ENCODE measurements around the gene CD276. TPM values are rescaled to one million over a fixed set of nuclear protein-coding genes. Genes with fewer than 3 reads are reported as not detected.

Gene CD276
- polyA plus RNA-seq, 1 donor from 2014 or later = 70.4 TPM

GRCh38 chr15:73758461-73758860, 74.3 kb downstream of the CD276 start:
- peaks cover 5% of the 10 kb centered on the region for H3K27me3 ChIP-seq (ENCODE audit: insufficient read depth, low read depth, low read length)
- no peak overlapping the region for H3K9ac ChIP-seq (ENCODE audit: low read length)
- no peak overlapping the region for H3K27ac ChIP-seq (ENCODE audit: low read length)
- H3K36me3 ChIP-seq (ENCODE audit: insufficient read depth, low read length) = no peaks in the 10 kb centered on the region
- no peak for TF ChIP-seq TAF1 (IDR thresholded peaks at IDR 0.05; ENCODE audit: low read depth)
- TF ChIP-seq, protein P1, sequence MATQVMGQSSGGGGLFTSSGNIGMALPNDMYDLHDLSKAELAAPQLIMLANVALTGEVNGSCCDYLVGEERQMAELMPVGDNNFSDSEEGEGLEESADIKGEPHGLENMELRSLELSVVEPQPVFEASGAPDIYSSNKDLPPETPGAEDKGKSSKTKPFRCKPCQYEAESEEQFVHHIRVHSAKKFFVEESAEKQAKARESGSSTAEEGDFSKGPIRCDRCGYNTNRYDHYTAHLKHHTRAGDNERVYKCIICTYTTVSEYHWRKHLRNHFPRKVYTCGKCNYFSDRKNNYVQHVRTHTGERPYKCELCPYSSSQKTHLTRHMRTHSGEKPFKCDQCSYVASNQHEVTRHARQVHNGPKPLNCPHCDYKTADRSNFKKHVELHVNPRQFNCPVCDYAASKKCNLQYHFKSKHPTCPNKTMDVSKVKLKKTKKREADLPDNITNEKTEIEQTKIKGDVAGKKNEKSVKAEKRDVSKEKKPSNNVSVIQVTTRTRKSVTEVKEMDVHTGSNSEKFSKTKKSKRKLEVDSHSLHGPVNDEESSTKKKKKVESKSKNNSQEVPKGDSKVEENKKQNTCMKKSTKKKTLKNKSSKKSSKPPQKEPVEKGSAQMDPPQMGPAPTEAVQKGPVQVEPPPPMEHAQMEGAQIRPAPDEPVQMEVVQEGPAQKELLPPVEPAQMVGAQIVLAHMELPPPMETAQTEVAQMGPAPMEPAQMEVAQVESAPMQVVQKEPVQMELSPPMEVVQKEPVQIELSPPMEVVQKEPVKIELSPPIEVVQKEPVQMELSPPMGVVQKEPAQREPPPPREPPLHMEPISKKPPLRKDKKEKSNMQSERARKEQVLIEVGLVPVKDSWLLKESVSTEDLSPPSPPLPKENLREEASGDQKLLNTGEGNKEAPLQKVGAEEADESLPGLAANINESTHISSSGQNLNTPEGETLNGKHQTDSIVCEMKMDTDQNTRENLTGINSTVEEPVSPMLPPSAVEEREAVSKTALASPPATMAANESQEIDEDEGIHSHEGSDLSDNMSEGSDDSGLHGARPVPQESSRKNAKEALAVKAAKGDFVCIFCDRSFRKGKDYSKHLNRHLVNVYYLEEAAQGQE (IDR thresholded peaks at IDR 0.05; ENCODE audit: borderline replicate concordance) = no peak
- no peak for TF ChIP-seq POLR2AphosphoS5 (IDR thresholded peaks at IDR 0.05)
- TF ChIP-seq EZH2 (IDR thresholded peaks at IDR 0.05; ENCODE audit: borderline replicate concordance, insufficient read depth, low read length, poor library complexity, severe bottlenecking) = no peak
- TF ChIP-seq MXI1 (conservative IDR thresholded peaks at IDR 0.05; ENCODE audit: poor library complexity, severe bottlenecking) = no peak
- TF ChIP-seq SMC3 (conservative IDR thresholded peaks at IDR 0.05; ENCODE audit: poor library complexity) = no peak
- no peaks in the 10 kb centered on the region for H4K20me1 ChIP-seq (ENCODE audit: insufficient read depth)
- no peaks in the 10 kb centered on the region for H3K9me2 ChIP-seq (ENCODE audit: insufficient read depth, low read length)
- no peaks in the 10 kb centered on the region for H3F3A ChIP-seq (ENCODE audit: insufficient read depth, low read length, poor library complexity, severe bottlenecking)
- H2AFZ ChIP-seq (ENCODE audit: low read depth, low read length) = no peak overlapping the region
- H3K4me2 ChIP-seq (ENCODE audit: low read length) = no peak overlapping the region
- H3K9me3 ChIP-seq (ENCODE audit: low read length) = no peaks in the 10 kb centered on the region
- H3K79me2 ChIP-seq (replicated peaks; ENCODE audit: insufficient read depth, low read length) = no peaks in the 10 kb centered on the region
- no peak overlapping the region for H3K4me3 ChIP-seq (ENCODE audit: low read length)

DNA sequence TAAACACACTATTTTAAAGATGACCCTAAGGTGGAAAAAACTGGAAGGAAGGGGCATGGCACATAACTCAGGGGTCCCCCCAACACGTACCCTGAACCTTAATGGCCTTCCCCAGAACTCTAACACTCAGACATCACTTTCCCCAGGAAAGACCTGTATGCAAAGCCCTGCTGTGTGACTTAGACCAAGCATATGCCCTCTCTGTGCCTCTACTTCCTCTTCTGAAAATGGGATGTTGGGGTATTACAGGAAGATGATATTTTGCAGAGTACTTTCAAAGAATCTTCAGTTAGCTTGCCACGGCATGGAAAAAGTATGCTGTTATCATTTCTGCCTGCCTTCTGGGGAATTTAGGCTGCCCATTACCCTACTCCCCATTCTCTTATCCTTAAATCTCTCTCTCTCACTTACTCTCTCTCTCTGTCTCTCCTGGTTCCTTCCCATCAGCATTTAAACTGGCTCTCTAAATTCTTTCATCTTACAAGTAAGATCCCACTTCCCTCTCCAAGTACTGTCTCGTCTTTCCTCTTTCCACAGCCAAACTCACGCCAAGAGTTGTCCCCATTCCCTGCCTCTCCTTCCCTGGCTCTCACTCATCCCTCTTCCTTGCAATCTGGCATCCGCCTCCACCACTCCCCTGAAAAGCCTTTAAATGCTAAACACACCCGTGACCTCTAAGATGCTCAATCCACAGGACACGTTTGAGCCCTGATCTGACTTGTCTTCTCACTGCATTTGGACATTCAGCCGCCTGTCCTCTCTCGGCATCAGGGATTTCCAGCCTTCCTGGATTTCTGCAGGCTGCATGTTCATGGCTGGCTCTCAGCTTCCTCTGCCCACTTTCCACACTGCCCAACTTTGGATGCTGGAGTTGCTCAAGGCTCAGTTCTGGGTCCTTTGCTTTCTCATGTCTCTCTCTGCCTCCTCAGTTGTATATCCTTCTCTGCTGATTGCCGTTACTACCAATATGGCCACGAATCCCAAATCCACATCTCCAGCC, 76.4 kb downstream of the CD276 start:
- H3K4me2 ChIP-seq (ENCODE audit: low read length) = no peak overlapping the region
- no peak overlapping the region for H3K4me3 ChIP-seq (ENCODE audit: low read length)
- no peaks in the 10 kb centered on the region for H3F3A ChIP-seq (ENCODE audit: insufficient read depth, low read length, poor library complexity, severe bottlenecking)
- H2AFZ ChIP-seq (ENCODE audit: low read depth, low read length) = no peak overlapping the region
- no peaks in the 10 kb centered on the region for H3K27me3 ChIP-seq (ENCODE audit: insufficient read depth, low read depth, low read length)
- H3K27ac ChIP-seq (ENCODE audit: low read length) = no peak overlapping the region
- no peaks in the 10 kb centered on the region for H3K9me2 ChIP-seq (ENCODE audit: insufficient read depth, low read length)
- no peaks in the 10 kb centered on the region for H3K79me2 ChIP-seq (replicated peaks; ENCODE audit: insufficient read depth, low read length)
- H3K9me3 ChIP-seq (ENCODE audit: low read length) = no peaks in the 10 kb centered on the region
- no peak overlapping the region for H3K9ac ChIP-seq (ENCODE audit: low read length)
- no peaks in the 10 kb centered on the region for H3K36me3 ChIP-seq (ENCODE audit: insufficient read depth, low read length)
- TF ChIP-seq RAD21 (conservative IDR thresholded peaks at IDR 0.05) (no peak), EP300 (conservative IDR thresholded peaks at IDR 0.05; ENCODE audit: poor library complexity, severe bottlenecking) (no peak), POLR2AphosphoS5 (IDR thresholded peaks at IDR 0.05) (no peak)
- TF ChIP-seq, protein P2, sequence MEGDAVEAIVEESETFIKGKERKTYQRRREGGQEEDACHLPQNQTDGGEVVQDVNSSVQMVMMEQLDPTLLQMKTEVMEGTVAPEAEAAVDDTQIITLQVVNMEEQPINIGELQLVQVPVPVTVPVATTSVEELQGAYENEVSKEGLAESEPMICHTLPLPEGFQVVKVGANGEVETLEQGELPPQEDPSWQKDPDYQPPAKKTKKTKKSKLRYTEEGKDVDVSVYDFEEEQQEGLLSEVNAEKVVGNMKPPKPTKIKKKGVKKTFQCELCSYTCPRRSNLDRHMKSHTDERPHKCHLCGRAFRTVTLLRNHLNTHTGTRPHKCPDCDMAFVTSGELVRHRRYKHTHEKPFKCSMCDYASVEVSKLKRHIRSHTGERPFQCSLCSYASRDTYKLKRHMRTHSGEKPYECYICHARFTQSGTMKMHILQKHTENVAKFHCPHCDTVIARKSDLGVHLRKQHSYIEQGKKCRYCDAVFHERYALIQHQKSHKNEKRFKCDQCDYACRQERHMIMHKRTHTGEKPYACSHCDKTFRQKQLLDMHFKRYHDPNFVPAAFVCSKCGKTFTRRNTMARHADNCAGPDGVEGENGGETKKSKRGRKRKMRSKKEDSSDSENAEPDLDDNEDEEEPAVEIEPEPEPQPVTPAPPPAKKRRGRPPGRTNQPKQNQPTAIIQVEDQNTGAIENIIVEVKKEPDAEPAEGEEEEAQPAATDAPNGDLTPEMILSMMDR (IDR thresholded peaks at IDR 0.05; ENCODE audit: poor library complexity, severe bottlenecking) = no peak
- TF ChIP-seq, protein P1 (IDR thresholded peaks at IDR 0.05; ENCODE audit: borderline replicate concordance) = no peak
- no peaks in the 10 kb centered on the region for H4K20me1 ChIP-seq (ENCODE audit: insufficient read depth)
